Activated naive CD4-positive, alpha-beta T cell (primary cell): ENCODE results near the gene KRTAP29-1.

Experiments
- DNase-seq, 4 experiments: peaks; one replicate each; lab custom pipeline; 2025; lab: John Stamatoyannopoulos, UW

KRTAP29-1 gene

DNA sequence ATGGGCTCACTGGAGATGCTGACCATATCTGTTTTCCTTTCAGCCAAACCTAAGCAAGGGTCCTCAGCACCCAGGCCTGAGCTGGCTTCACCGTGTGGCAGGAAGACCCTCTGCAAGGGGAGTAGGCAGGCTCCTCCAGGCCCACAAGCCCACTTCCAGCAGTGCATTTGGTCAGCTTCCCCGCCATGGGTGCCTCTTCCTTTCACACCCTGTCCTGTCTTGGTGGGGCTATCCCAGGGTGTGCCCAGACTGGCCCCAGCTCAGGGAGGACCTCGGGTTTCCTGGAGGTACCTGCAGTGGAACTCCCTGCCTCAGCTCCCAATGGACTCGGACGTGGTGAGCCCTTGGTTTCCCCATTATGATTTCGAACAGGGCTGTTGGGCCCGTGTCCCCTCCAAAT lies 25.6 kb upstream of the KRTAP29-1 start:
- DNase-seq = no peak

DNA sequence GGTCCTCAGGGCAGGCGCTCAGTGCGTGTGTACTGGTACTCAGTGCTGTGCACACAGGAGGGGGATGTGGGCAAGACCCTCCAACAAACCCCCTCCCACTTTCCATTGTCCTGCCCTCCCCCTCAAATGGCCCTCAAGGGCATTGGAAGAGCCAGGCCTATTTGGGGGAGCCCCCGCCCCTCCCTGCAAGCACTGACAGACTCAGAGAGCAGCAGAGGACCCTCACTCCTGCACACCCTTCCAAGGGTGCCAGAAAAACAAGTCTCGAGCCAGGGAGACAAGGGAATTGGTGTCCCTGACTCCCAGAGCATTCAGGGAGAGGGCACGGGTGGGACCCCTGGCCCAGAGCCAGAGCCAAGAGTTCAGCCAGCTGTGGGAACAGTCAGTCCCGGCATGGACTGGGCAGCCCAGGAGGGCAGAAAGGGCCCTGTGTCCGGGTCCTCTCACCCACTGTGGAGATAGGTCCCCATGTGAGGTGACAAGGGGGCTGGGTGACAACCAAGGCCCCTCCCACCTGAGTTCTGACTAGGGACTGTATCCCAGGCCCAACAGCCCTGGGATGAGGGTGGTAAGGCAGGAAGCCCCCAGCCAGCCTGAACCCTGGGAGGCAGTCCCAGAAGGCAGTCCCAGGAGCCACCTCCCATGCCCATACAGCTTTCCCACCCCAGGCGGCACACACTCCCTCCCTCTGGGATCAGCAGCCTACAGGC lies 24.9 kb upstream of the KRTAP29-1 start:
- no peak for DNase-seq

DNA sequence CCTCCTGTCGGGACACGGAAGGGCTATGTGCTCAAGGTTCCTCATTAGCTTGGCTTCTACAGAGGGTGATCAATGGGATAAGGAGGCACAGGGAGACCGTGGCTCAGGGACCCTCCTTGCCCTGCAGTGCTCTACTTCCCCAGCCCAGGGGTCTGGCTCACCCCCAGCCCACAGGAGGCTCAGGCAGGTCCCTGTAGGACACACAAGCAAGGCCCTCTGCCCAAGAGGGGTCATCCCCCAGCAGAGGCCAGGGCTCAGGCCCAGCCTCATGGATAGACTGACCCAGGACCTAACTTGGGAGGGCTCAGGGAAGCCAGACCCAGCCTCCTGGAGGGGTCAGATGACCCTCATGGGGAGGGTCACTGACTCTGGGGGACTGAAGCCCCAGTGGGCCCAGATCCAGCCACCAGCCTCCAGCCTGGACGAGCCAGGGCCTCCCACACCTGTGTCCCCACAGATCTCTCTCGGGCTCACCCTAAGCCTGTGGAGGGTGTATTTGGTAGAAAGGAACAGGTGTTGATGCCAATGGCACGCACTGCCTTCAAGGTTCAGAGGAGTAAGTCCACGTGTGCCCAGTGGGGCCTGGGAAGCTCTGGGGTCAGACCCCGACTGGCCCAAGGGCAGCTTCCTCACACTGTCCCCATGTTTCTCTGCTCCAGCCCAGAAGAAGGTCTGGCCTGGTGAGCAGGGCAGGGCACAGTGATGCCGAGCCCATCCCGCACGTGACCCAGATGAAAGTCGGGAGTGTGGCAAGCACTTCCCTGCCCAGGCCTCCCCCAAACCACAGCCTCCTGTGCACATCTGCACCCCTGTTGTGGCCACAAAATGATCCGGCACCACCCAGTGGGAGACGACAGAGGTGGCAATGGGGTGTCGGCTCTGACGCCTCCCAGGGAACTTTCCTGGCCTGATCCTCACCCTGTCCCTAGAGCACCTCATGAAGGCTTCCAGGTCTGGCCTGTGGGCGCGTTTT lies 23.8 kb upstream of the KRTAP29-1 start:
- no peak for DNase-seq

DNA sequence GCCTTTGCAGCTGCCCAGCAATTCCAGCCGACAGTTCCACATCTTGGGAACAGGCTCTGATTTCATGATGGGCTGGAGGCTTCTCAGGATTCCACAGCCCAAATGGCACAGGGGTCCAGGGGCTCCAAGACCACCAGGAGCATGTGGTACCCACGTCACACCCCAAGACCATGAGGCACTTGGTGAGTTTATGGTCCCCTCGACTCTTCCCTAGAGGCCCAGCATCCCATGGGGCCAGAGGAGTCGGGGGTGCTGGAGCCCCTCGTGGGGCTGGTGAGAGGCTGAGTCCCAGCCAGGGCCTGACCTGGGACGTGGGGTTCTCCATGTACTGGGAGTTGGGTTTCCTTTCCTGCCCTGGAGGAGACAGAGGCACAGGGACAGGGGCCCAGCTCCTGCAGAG lies 23.0 kb upstream of the KRTAP29-1 start:
- DNase-seq = no peak

DNA sequence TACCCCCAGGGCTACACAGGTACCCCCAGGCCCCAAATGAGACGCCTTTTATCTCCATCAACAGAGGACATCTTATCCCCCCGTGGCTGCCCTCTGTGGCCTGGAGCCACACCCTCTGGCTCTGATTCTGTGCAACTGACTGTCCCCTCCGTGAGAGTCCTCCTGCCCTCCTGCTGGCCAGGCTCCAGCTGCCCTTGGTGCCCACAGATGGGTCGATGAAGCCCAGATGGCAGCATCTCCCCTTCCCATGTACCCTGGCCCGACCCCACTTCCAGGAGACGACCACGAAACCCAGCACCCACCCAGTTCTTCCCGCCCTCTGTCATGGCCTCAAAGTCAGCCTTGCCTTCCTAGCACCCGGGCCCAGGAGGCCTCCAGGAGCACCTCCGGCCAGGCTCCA lies 22.5 kb upstream of the KRTAP29-1 start:
- no peak for DNase-seq

DNA sequence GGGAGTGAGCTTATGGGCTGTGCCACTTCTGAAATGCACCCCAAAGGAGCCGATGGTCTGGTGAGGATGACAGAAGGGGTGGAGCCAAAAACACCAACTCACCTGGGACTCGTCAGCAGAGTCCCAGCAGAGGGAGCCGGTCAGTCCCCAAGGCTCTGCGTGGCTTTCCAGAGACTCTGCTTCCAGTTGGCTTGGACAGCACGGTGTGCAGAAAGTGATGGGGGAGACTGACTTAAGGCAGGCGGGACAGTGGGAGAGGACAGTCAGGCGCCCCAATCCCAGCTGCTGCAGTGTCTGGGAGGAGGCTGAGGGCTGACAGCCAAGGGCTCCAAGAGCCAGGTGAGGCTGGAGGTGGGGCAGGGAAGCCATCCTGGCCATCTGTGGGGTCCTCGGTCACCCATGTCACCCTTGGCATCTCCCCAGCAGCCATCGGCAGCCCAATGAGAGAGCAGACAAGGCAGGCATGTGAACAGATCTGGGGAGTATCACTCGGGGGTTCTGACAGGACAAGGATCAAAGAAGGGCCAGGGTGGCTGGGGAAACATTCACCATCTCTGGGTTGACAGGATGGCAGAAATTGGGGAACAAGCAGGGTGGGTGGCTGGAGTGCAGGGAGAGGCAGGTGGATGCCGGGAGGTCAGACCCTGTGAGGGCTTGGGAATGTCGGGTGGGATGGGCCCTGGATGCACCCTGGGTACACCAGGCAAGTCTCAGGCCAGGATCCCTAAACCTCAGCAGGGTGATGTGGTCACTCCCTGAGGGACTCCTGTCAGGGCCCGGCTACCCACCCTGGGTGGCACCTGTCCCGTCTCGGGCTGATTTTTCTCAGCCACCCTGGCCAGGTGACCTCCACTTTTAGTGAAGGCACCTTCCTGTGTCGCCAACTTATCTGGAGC lies 21.8 kb upstream of the KRTAP29-1 start:
- no peak for DNase-seq

DNA sequence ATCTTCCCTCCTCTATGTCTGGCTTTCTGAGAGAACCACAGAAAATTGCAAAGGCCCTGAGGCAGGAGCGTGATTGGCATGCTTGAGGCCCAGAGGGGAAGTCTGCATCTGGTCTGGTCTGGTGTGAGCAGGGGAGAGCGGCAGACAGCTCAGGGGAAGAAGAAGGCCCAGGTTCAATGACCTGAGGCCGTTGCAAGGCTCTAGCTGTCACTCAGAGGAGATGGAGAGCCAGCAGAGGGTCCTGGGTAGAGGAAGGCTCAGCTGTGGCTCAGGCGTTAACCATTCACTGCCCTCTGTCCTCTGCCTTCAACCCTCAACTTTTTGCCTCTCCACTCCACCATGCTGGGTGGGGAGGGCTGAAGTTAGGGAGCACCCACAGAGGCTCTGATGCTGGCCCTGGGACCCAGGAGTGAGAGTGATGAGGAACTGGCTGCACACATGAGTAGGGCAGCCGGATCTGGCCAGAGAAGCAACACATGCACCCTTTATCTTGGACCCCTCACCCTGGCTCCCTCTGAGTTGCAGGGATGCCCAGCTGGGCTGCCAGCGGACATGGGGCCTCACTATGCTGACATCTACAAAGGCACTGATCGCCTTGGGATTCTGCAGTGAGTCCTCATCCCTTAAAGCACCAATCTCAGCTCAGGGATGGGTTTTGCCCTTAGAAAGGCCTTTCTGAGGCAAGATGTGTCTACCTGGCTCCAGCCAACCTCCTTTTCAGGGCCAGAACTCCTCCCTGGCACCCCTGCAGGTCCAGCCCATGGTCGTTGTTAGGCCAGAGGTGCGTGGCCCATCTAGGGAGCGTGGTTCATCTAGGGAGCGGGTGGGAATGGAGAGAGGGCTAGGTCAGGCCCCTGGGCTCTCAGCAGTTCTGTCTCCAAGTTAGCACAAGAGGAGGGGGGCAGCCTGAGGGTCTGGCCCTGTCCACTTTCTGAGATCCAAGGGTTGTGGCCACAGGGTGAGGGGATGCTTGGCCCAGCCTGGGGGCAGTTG lies 20.5 kb upstream of the KRTAP29-1 start:
- DNase-seq = no peak

DNA sequence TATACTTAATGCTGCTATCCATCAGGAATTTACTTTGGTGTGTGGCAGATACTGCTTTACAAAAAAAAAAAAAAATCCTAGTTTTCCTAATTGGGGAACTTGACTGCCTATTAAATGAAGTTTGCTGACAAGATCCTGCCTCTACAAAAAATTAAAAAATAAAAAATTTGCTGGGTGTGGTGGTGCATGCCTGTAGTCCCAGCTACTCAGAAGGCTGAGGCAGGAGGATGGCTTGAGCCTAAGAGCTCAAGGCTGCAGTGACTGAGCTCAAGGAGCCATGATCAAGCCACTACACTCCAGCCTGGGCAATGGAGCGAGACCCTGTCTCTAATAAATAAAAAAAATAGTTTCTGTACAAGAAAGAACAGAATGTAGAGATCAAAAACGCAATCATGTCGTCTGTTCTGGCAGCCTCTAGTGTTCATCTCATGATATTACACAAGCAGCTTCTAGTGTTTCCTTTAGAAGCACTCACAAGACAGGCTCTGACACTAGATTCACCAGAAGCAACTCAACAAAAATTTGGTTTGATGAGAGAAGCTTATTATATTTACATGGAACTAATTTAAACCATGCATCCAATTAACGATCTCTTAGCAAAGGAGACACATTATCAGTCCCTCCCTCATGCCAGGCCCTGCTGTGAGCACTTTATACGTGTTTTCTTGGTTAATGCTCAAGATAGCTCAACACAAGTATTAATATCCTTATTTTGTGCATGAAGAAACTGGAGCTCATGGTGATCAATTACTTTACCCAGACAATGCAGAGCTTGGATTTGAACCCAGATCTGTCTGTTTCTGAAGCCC lies 19.6 kb upstream of the KRTAP29-1 start:
- no peak for DNase-seq

DNA sequence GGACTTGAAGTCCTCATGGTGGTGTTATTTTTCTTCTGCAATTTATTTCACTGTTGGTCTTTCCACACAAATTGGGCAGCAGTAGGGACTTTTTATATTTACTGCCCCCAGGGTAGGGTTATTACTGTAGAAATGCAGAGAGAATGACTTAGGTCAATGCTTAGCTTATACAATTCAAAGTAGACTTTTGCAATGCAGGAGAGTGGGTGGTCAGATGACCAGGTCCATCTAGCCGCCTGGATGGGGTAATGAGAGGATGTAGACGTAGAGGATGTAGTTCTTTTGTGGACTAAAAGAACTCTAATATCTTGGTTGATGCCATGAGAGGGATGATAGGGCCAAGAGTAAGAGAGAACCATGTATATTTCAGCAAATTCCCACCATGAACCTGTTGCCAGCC lies 15.6 kb upstream of the KRTAP29-1 start:
- DNase-seq = no peak

DNA sequence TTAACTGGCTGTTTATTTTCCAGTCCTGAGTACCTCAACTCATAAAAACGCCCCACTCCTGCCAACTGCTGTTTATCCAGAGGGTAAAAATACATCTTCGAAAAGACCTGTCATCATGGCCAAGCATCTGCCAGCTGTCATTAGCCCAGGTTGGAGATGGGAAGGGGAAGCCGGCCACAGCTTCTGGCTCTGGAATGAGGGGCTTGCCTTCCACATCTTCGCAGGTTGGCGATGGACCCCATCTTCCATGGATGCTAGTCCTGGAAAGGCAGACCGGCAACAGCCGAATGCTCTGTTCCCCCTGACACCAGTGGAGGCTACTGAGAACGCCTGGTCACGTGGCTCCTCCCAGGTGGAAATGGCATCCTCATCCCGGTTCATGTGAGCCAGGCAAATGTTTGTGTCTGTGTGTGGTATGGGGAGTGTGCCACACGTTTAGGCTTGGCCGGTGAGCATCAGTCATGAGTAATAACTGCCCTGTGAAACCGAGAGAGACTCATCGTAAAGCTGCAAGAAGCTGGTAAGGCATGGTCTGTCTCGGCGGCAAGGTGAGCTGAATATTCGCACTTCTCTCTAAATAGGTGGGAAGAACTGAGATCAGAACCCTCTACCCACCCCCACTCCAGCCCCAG lies 13.3 kb upstream of the KRTAP29-1 start:
- no peak for DNase-seq

DNA sequence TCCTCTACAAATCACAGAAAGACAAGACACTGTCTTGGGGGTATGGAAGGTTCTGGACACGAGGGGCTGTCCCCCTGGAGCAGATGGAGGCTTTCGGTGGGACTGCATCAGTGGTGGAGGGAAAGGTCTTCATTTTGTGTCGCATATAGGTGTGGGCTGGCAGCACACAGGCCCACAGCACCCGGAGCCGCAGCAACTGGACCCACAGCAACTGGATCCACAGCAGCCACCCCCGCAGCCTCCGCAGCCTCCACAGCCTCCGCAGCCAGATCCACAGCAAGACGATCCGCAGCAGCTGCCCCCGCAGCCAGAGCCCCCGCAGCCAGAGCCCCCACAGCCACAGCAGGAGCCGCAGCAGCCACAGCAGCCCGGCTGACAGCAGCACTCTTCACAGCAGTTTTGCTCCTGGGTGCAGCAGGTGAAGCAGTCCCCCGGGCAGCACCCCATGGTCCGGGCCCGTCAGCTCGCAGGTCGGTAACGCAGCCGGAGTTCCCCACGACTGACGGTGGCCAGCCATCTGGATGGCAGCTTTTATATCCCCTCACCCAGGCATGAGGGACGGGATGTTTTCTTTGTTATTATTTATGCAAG lies 12.6 kb upstream of the KRTAP29-1 start, which contains the start of gene KRTAP17-1:
Gene KRTAP17-1 (minus strand): TSS at position 507 of the 591 bp plus-strand sequence. CDS start 60 bp downstream, at position 447.
- no peak for DNase-seq

DNA sequence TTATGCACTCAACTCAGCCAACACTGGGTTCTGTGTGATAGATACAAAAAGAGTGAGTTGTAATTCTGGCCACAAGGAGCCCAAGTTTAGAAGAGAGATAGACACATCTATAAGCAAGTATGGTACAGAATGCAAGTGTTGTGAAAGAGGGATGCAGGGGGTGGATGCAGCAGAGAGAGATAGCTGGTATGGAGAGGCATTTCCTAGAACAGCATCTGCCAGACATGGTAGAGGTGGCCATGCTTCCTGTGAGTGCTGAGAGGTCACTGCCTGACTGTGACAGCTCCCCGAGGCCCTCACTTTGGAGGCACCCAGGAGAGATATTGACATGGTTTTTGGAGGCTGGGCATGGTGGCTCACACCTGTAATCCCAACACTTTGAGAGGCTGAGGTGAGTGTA lies 8.5 kb upstream of the KRTAP29-1 start:
- no peak for DNase-seq

DNA sequence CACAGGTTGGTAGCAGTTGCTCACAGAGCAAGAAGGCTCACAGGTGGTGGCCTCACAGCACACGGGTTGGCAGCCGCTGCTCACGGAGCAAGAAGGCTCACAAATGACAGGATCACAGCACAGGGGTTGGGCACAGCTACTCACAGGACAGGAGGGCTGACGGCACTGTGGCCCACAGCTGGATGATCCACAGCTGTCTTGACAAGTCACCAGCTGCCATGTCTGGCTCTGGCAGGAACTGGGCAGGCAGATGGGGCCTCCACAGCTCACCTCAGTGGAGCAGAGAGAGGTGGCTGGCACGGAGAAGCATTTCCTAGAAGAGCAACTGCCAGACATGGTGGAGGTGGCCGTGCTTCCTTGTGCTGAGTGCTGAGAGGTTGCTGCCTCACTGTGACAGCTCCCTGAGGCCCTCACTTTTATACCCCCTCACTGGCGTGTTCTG lies 6.3 kb upstream of the KRTAP29-1 start, which contains the start of gene KRTAP16-1:
Gene KRTAP16-1 (minus strand): TSS at position 392 of the 442 bp plus-strand sequence. CDS start 56 bp downstream, at position 336.
- DNase-seq = peak in 2 of 4 experiments; percentile 59 to 65

DNA sequence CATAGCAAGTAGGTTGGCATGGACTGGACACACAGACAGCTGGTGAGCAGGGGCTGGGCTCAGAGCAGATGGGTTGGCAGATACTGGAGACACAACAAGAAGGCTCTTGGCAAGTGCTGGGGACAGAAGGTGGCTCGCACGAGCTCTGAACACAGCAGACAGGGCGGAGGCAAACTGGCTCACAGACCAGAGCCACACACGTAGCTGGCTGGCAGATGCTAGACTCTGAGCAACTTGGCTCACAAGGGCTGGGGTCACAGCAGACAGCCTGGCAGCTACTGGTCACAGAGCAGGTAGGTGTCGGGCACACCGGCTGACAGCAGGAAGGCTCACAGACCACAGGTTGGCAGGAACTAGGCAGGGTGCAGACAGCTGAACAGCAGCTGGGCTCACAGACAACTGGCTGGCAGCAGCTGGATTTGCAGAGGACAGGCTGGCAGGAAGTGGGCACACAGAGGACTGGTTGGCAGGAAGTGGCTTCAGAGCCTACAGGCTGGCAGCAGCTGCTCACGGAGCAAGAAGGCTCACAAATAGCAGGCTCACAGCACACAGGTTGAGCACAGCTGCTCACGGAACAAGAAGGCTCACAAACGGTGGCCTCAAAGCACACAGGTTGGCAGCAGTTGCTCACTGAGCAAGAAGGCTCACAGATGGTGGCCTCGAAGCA lies 5.7 kb upstream of the KRTAP29-1 start:
- peak in 2 of 4 experiments; percentile 73 to 74 for DNase-seq

DNA sequence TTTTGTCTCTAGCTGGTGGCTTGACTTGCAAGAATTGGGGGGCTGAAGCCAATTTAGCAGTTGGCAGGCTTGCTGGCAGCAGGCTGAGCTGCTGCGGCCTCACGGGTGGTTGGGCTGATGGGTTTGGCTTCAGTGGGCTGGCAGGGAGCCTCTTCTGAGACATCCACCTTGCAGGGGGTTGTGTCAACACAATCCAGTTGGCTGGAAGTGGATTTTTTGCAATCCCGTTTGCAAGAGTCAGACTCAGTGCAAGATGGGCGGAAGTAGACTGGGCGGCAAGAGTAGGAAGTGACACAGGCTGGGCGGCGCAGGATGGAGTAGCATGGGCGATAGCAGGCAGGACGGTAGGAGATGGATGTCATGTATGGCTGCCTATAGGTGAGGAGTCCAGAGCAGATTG lies 5.0 kb upstream of the KRTAP29-1 start:
- no peak for DNase-seq

DNA sequence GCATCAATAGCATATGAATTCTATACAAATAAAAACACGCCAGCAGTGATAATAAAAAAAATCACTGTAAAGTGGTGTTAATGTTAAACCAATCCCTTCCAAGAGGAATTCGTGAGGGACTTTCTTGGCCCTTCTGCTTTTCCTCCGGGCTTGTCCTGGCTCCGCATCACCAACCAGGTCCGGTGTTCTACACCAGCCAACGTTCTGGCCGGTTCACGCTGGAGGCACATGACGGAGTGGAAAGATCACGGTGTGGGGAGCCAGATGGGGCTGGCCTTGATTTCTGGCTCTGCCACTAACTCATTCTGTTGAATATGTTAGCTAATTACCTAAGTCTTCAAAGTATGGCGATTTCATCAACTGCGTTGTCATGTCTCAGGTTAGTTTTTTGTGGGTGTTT lies 1.4 kb upstream of the KRTAP29-1 start:
- DNase-seq = no peak

DNA sequence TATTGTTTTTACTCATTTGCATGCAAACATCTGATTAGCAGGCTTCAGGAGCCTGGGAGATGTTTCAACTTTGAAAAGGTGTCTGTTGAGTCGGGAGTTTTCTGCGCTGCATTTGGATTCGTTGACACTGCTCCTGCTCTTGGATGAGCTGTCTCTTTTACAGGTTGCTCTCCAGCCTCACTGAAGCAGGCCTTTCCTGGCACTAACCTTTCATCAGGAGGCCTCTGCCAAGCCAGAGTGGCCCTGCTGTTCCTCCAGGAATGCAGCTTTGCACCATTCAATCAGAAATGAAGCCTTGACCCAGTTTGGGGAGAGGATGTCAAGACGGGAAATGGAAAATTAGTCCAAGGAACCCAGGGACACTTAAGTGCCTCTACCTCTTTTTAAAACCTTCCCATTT lies 330 bp upstream of the KRTAP29-1 start:
- DNase-seq = no peak

DNA sequence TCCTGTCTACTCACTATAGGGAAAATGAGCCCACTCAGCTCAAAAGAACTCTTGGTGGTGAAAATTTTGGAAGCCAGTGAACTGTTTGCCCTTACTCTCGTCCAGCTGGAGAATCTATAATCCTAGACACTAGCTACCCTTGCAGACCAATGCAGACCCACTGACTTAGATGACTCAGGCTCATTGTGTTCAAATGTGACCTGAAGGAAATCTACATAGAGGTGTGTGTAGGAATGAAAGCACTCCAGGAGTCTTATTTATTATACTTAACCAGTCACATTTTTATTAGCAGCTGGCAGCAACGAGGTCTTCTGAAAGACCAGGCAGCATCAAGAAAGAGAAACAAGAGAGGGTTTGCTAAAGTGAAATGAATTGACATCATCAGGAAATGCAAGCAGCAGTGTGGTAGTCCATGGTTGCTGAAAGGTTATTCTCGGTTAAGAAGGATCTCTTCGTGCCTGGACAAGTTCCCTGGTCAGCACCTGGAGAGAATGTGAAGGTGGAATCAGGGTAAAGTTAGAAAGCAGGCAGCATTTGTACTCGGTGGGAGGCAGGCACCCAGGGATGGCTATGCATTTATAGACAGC lies 1.4 kb downstream of the KRTAP29-1 start:
- DNase-seq = no peak
